Stimulated activated CD4-positive, alpha-beta T cell treated with anti-CD3 and anti-CD28 coated beads, Interleukin-15, amount 100 ng/mL, for 1 hour (primary cell): ENCODE data around the gene NUDT21.
"Not testable (repeated sequence)": the region's sequence is repeated elsewhere in the genome, so short reads cannot be mapped to it uniquely, and the experiment has no call there.

Experiments
- DNase-seq, 2 donors: peaks; one replicate each; pipeline ENCODE4 v3.0.0-alpha.2; 2020; ENCODE audit warnings: low read depth in 1 of 2, low spot score in 1 of 2

Gene NUDT21

DNA sequence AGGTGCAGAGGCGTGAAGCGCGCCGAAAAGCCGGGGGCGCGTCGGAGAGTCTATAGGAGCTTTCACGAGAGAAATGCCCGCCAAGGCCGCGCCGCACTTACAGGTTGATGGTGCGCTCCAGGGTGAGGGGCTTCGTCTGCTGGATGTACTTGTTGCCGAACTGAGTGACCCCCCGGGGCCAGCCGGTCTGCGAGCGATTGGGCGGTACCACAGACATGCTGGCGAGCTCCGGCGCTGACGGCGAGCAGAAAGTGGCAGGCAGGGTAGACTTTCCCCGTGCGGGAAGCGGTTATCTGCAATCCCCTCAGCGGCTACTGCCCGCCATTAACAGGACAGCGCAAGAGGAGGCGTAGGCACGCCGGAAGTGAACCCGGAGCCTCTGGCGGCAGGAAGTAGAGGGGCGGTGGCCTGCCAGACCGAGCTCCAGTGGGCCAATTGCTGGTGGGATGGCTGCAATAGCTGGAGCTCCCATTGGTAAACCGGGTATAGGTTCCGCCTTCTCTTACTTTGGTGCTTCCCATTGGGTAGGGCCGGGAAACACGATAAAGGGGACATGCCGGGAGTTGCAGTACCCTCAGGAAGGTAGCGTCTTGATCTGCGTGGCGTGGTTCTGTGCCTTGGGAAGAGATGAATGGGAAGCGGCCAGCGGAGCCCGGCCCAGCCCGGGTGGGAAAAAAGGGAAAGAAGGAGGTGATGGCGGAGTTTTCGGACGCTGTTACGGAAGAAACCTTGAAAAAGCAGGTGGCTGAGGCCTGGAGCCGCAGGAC is at the start of gene NUDT21, which contains the start of gene OGFOD1:
Gene NUDT21 (minus strand): TSS at position 347 of the 767 bp plus-strand sequence. CDS start 130 bp downstream, at position 217.
Gene OGFOD1 (plus strand): TSS at position 569 of the 767 bp plus-strand sequence. CDS start 59 bp downstream, at position 628.
- DNase-seq, result peak; percentile 76 to 80

DNA sequence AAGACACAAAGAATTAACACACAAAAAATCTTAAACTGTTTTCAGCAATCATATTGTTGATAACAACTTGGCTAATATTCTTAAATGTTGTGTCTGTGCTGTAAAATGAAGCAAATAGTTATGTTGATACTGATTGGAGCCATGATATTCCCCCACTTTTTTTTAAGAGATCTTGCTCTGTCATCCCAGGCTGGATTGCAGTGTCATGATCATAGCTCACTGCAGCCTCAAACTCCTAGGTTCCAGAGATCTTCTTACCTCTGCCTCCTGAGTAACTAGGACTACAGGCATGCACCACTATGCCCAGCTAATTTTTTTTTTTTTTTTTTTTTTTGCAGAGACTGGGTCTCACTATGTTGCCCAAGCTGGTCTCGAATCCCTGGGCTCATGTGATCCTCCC is 42.7 kb upstream of the NUDT21 start:
- no peak for DNase-seq

- DNase-seq, result no peak
Measured at GRCh38 chr16:56493126-56493525, 42.0 kb upstream of the NUDT21 start.

DNA sequence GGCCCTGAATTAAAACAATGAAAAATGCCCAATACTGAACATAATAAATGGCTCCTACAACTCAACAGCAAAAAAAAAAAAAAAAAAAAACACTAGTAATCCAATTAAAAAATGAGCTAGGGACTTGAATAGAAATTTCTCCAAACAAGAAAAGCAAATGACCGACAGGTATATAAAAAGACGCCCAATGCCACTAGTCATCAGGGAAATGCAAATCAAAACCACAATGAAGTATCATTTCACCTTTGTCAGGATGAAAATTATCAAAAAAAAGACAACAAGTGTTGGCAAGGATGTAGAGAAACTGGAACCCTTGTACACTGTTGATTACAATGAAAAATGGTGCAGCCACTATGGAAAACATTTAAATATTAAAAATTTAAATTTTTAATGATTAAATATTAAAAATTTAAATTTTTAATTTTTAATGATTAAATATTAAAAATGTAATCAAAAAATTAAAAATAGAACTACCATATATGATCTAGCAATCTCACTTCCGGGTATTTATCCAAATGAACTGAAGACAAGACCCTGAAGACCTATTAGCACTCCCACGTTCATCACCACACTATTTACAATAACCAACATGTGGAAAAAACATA is 40.6 kb upstream of the NUDT21 start:
- no peak for DNase-seq

DNA sequence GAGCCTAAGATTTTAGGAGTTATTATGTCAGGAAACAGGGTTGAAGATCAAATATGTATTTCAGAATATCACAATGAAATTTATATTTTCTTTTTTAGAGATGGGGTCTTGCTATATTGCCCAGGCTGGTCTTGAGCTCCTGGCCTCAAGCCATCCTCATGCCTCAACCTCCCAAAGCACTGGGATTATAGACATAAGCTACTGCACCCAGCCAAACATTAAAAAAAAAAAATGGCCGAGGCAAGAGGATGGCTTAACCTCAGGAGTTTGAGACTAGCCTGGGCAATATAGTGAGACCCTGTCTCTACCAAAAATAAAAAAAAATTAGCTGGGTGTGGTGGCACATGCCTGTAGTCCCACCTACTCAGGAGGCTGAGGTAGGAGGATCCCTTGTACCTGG is 37.7 kb upstream of the NUDT21 start:
- not testable (repeated sequence) for DNase-seq

- DNase-seq, result no peak
Measured at GRCh38 chr16:56488035-56488434, 36.9 kb upstream of the NUDT21 start.

DNA sequence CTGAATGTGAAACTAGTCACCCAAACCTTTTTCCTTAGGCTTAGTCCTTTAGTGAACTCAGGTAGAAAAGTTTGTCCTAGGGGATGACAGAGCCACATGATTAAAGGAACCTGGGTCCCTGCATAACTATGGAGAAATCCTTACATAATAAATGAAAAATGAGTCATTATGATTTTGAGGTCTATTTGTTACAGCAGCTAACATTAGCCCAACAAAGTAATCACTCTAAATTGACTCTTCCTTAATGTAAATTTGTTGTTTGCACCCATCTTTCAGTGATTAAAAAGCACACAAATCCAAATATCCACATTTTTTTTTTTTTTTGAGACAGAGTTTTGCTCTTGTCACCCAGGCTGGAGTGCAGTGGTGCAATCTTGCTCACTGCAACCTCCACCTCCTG is 32.3 kb upstream of the NUDT21 start:
- DNase-seq, result no peak

DNA sequence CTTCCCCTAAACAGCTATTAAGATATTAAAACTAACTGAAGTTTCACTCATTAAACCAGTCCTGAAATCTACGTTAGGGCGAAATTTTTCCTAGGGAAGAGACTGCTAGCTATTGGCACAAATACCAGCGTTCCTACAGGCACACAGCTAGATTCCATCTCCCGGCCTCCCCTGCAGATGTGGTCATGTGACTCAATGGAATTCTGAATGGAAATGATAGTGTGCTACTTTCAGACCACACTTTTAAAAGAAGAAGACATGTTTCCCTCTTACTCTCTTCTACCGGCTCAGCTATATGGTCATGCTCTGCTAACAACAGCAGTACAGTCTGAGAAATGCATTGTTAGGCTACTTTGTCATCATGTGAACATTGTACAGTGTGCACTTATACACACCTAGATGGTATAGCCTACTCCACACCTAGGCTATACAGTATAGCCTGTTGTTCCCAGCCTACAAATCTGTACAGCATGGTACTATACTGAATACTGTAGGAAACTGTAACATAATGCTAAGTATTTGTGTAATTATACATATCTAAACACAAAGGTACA is 31.6 kb upstream of the NUDT21 start:
- DNase-seq, result no peak

DNA sequence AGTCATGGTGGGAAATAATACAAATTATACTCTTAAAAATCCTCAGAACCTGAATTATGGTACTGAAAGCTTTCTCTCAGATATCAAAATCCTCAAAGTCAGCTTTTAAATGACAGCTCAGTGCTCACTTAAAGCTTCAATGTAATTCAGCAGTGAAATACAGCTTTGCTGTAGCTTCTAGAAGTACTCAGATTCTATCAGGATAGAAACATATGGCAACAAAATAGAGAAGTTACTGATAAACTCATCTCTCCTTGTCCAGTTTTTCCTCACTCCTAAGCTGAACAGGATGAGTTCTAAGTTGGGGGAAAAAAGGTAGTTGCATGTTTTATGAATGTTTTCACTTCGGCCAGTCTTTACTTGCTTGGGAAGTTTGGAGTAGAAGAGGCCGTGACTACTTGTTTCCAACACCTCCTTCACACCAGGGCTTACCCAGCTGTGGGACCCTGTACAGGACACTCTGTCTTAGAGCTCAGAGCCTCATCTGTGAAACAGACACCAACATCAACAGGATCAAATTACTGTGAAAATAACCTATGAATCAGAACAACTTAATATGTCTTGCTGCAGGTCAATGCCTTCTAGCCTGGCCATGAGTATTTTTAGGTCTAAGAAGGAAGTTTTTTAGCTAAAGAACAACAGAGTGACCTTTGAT is 30.5 kb upstream of the NUDT21 start:
- no peak for DNase-seq

- DNase-seq, result no peak
Measured at GRCh38 chr16:56480776-56481467, 29.8 kb upstream of the NUDT21 start.

DNA sequence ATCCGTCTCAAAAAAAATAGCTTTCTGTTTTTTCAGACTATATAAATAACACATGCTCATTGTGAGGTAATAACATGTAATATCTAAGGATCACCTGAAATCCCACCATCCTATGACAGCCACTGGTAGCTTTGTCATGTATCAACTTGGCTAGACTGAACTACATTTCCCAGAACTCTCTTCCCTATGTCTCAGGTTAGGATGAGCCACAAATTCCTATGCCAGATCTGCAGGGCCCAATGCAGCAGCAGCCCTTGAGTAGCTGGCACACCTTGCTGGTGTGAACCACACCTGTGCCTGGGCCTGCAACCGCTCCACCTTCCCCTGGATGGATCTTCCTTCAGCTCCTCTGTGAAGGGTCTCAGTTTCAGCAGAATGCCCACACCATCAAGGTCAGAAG is 28.3 kb upstream of the NUDT21 start:
- DNase-seq, result no peak

GRCh38 chr16:56478281-56479049 is 27.3 kb upstream of the NUDT21 start:
- DNase-seq, result no peak

- DNase-seq, result no peak
Measured at GRCh38 chr16:56477096-56477878, 26.2 kb upstream of the NUDT21 start.

- DNase-seq, result no peak
Measured at GRCh38 chr16:56475201-56475600, 24.1 kb upstream of the NUDT21 start.

GRCh38 chr16:56470666-56471065 is 19.5 kb upstream of the NUDT21 start:
- DNase-seq, result no peak

DNA sequence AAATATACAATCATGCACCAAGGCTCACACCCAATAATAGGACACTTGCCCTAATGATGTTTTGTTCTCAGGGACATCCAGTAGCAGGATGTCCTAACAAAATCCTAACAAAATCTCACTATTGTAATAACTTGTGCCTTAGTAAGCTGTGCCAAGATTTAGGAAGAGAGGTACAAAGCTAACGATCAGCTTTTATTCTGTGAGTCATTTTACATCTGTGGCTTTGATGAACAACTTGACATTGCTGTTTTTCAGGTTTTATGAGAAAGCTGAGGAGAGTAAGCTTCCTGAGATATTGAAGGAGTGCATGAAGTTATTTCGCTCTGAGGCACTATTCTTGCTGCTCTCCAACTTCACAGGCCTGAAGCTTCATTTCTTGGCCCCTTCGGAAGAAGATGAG is 19.1 kb upstream of the NUDT21 start:
- DNase-seq, result no peak

GRCh38 chr16:56469748-56470147 is 18.6 kb upstream of the NUDT21 start:
- no peak for DNase-seq

DNA sequence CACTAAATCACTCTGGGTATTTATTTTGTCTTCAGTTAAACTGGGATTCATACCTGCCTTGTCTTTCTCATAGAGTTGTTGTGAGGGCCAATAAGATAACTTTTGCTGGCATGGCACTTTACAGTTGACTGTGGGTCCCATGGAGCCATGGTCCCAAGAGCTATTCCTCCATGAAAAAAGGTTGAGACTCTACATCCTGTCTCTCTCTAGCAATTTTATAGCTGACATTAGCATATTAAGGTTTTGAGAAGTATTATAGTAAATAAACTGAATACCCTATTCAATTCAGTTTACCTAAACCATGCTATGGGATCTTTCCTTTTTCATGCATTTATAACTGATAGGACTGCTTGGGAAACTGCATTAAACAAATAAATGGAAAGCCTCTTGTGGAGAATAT is 17.7 kb upstream of the NUDT21 start:
- no peak for DNase-seq

- DNase-seq, result no peak
Measured at GRCh38 chr16:56466344-56466743, 15.2 kb upstream of the NUDT21 start.

- no peak for DNase-seq
Measured at GRCh38 chr16:56463153-56463552, 12.0 kb upstream of the NUDT21 start.
